Pulmonary artery endothelial cell (primary cell): Measurements from ENCODE around the gene TRAF2. TPM values are rescaled to one million over a fixed set of nuclear protein-coding genes. Genes with fewer than 3 reads are reported as not detected.

Experiments used
- DNase-seq: peaks from one replicate; pipeline ENCODE4 v3.0.0-alpha.2; 2011; ENCODE audit warnings: low read depth, low spot score
- total RNA-seq: library from RNA; depleted of rRNA; stranded (reverse); fragments of >200 nt; gene quantifications from 2 replicates; pipeline ENCODE4 v1.2.3, GENCODE V29; 2014

The TRAF2 gene
- total RNA-seq, 1 donor from 2014 or later, result 12.7 TPM

DNA sequence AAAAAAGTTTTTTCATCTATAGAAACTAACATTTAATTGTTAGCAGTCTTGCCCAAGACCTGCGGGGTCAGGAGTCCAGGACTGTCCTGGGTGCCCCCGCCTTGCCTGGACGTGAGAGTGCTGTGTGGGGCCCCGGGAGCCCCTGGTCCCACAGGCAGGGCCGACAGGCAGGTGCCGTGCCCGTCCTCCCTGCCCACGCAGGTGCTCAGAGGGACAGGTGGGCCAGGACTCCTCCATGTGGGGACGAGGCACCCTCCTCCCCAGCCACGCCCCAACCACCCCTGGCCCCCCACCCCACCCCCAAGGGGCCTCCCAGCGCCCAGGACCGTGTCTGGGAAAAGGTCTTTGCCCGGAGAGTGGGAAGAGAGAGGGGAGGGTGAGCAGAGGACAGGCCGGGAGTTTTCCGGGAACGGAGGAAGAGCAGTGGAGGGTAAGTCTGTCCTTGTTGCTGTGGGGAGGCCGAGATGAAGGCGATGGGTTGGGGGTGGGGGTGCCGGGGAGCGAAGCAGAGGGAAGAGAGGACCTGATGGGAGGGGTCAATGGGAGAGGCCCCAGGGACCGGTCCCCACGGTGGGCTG, 63.0 kb downstream of the TRAF2 start:
- no peak for DNase-seq

DNA sequence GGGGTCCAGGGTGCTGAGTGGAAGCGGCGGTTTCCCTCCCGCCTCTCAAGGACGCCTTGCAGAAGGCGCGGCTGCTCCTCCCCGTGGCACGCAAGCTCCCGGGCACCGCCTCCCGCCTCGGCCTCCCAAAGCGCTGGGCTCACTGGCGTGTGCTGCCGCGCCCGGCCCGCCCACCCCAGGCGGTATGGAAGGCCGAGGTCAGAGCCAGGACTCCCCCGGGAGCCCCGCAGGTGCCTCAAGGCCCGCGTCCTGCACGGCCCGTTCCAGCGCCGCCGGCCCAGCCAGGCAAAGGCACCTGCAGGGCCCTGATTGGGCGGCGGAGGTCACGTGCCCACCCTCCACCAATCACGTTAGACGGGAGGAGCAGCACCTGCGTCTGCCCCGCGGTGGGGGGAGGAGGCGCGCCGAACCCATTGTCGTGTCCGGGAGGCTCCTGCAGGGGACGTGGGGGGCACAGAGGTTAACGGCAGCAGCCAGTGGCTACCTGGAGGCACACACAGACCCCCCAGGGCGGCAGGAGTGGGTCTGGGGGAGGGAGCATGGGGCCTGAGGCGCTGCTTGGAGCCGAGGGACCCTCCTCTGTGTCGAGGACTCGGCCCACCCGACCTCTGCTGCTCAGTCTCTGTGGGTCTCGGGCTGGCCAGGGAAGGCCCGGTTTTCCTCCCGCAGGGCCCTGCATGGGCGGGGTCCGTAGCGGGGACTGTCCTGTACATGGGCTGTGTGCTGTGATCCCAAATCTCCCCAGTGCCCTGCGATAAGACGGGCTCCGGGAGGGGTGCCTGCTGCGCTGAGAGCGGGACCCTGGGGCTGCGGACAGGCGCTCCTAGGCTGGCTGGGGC, 63.7 kb downstream of the TRAF2 start:
- peak; percentile 45 for DNase-seq

DNA sequence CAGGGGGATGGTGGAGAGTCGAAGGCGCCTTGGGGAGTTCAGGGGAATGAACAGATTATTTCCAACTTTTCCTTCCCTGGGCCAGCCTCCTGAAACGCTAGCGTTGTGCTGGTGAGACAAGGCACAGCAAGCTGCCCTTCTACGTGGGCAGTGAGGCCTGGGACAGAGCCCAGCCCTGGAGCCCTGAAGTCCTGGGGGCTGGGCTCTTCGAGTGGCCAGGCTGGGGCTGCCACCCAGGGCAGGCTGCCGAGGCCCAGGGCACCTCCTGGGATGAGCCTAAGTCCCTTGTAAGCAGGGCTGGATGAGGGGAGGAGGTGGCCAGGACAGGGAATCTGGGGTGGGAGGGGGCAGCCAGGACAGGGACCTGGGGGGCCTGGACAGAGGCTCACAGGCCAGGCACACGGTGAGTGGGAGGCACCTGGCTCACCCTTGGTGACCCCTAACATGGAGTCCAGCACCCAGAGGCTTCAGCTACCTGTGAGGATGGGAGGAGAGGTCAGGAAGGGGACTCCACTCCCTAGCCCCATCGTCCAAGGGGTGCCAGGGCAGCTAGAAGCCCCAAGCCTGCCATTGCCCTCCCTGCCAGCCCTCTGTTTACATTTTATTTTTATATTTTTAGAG, 64.5 kb downstream of the TRAF2 start:
- DNase-seq, result no peak

DNA sequence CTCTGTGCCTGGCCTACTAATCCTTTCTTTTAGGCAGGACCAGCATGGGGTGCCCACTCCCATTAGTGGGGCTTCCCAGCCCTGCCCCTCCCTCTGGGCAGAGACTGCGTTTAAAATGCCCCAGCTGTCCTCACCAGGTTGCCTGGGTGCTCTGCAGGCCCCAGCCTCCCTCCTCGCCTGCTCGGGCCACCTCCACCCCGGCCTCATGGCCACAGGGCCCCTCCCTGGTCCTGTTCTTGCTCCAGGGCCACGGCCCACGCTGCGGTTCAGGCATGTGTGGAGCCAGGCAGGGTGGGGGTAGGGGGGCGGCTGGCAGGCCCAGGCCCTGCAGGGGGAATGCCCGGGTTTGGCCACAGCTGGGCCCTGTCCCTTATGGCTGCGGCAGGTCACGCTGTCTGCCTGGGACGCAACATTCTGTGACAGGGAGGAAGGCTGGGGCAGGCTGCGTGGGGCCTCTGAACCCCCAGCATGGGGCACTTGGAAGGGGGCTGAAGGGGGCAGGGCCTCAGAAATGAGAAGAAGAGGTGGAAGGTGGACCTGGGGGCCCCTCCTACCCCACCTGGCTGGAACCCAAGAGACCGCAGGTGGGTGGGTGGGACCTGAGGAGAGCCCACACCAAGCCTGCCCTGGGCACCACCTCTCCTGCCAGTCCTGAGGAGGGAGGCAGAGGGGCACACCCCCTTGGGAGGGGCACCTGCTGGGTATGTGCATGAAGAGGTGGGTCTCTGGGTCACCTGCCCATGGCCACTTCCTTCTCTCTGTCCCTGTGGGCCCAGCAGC, 65.4 kb downstream of the TRAF2 start, which contains the start of gene LCN12:
TSS of gene LCN12 (plus strand) at position 733 of the 780 bp plus-strand sequence. CDS start 55 bp downstream, outside the sequence.
- no peak for DNase-seq

DNA sequence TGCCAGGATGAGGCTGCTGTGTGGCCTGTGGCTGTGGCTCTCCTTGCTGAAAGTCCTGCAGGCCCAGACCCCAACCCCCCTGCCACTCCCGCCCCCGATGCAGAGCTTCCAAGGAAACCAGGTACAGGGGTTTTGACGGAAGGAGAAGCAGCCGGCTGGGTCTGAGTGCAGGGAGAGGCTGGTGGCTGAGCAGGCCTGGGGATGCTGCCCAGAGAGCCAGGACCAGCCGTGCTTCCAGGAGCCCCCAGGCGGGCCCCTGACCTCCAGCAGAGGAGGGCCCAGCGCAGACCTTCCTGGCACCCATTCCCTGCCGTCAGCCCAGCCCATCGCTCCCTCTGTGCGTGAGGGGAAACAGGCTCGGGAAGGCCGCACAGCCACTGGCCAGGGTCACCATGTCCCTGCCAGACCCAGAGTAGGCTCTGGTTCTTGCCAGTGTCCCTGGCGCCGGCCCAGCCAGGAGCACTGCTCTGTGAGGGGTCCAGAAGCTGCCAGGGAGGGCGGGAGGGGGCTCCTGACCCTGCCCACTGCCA, 66.1 kb downstream of the TRAF2 start:
- no peak for DNase-seq

DNA sequence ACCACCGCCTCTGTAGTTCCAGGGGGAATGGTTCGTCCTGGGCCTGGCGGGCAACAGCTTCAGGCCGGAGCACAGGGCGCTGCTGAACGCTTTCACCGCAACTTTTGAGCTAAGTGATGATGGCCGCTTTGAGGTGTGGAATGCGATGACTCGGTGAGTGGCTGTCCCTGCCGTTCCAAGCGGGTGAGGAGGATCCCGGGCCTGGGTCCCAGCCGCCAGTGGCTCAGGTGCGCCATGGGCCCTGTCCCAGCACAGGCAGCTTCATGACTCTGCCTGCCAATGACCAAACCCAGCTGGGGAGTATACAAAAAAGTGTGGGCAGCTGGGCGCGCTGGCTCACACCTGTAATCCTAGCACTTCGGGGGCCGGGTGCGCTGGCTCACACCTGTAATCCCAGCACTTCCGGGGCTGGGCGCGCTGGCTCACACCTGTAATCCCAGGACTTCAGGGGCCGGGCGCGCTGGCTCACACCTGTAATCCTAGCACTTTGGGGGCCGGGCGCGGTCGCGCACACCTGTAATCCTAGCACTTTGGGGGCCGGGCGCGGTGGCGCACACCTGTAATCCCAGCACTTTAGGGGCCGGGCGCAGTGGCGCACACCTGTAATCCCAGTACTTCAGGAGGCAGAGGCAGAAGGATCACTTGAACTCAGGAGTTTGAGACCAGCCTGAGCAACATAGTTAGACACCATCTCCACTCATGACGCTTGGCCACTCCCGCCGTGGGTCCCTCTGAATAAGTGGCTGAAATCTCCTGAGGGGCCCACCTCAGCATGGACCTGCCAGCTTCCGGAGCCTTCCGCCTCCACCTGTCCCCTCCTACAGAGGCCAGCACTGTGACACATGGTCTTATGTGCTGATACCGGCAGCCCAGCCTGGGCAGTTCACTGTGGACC, 66.8 kb downstream of the TRAF2 start:
- no peak for DNase-seq

DNA sequence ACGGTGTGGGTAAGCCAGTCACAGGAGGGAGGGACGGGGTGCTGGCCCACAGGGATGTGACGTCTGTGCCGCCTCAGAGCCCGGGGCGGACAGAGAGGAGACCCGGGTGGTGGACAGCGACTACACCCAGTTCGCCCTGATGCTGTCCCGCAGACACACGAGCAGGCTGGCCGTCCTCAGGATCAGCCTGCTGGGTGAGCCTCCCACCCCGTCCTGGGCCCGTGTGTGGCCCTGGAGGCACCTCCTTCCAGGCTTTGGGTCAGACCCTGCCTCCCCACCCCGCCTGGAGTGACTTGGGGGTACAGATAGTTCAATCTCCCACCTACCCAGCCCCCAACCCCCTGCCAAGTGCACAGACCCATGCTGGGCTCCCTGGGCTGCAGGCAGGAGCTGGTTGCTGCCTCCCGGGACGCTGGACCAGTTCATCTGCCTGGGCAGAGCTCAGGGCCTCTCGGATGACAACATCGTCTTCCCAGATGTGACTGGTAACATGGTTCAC, 67.5 kb downstream of the TRAF2 start:
- DNase-seq, result no peak

DNA sequence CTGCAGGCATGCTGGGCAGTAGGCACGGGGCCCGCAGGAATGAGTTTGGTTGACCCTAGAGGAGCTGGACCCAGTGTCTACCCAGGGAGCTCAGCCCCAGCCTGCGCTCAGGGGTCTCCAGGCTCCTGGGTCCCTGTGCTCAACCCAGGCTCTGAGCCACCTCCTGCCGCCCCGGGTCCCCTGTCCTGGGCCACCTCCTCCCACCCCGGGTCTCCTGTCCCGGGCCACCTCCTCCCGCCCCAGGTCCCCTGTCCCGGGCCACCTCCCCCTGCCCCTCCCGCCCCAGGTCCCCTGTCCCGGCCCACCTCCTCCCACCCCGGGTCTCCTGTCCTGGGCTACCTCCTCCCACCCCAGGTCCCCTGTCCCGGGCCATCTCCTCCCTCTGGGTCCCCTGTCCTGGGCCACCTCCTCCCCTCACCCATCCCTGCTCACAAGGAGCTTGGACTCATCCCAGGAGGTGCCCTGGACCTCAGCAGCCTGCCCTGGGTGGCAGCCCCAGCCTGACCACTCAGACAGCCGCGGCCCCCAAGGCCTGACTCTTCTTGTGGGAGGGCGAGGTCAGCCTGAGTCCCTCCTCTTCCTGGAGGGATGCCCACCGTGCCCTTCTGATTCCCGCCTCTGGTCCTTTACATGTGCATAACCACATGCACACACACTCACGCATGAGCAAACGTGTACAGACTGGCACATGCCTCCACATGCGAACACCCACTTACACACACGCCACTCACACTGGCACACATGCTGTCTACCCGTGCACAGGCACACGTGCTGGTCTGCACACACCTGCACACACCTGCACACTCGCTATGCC, 68.2 kb downstream of the TRAF2 start:
- no peak for DNase-seq

DNA sequence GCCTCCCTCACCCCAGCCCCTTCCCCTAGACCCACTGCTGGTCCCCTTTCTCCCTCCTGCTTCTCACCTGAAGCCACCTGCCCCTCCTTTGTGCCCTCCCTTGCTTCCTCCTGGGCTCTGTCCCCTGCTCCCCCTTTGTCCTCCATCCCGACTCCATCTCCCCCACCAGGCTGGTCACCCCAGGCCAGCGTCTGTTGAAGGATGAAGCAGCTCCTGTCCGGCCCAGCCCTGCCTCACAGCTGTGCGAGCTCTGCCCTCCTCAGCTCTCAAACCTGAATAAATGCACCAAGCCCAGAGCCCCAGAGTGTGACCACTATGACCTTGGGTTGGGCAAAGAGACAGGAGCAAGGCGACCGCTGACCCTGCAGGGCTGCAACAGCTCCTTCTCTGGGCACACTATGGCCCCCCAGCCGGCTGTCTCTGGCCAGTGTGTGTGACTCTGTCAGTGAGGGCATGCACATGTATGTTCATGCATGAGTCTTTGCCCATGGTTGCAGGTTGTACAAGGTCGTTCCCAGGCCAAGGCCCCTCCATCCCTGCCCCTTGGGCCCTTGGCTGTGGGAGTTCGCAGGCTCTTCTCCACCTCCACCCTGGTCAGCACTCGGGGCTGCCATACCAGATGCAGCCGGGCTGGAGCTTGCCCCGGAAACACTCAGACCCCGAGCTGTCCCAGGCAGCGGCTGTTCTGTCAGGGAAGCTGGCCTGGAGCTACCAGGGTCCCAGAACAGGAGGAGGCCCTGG, 69.1 kb downstream of the TRAF2 start:
- no peak for DNase-seq

DNA sequence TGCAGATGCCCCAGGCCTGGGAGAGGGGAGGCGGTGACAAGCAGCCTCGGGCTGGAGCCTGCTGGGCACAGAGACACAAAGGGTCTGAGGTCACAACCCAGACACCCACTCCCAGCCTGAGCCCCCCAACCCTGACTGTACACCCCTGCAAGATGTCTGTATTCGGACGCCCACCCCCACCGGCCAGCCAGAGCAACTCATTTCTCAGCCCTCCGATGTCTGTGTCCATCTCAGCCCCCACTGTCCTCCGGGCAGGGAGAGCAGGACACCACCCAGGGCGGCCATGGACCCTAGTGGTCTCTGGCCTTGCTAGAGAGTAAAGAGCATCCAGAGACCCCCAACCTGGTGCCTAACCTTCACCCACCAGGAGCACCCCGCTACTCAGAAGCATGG, 69.6 kb downstream of the TRAF2 start:
- DNase-seq, result no peak

DNA sequence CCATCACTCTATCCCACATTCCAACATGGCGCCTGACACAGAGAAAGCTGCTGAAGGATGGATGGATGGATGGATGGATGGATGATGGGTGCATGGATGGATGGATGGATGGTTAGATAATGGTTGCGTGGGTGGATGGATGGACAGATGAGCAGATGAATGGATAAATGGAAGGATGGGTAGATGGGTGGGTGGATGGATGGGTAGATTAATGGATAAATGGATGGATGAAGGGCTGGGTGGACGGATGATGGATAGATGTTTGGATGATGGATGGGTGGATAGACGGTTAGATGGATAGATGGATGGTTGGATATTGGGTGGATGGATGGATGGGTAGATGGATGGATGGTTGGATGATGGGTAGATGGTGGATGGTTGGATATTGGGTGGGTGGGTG, 70.3 kb downstream of the TRAF2 start:
- no peak for DNase-seq

DNA sequence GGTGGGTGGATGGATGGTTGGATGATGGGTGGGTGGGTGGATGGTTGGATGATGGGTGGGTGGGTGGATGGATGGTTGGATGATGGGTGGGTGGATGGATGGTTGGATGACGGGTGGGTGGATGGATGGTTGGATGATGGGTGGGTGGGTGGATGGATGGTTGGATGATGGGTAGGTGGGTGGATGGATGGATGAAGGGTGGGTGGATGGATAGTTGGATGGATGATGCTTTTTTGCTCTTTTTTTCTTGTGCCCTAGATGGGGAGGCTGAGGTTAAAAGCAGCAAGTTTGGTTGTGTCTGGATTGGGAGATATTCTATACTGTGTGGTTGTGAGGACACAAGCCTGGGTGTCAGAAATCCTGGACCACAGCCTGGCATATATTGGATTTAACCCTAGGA, 71.1 kb downstream of the TRAF2 start:
- no peak for DNase-seq

DNA sequence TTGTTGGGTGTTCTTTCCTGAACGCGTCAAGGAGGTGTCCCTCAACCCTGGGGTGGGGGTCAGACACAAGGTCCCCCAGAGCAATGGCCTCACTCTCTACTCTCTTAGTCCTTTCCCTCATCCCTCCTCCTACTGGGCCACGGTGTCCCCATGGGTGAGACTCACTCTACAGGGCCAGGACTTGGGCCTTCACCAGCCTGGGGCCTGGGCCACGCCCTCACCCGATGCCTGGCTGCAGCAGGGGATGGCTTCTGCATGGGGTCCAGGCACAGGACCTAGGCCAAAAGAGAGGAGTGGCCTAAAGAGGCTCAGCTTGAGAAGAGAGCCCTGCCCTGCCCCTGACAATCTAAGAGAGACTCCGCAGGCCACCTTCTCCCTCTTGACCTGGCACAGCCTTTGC, 71.6 kb downstream of the TRAF2 start:
- DNase-seq, result no peak

DNA sequence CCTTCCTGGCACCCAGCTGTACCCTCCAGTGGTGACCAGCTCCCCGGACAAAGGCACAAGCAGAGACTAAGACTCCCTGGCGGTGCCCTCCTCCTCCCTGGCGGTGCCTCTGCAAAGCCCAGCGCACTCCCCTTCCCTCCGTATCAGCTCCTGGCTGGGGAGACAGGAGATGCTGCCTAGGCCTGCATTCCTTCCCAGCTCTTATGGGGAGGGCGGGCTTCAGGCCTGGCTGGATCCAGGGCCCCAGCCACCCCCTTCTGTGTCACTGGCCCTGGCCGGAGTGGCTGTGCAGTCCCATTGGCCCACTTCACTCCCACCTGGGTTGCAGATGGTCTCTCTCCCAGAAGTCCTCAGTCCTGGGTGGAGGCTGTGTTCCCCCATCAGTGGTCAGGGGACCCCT, 72.2 kb downstream of the TRAF2 start:
- no peak for DNase-seq

DNA sequence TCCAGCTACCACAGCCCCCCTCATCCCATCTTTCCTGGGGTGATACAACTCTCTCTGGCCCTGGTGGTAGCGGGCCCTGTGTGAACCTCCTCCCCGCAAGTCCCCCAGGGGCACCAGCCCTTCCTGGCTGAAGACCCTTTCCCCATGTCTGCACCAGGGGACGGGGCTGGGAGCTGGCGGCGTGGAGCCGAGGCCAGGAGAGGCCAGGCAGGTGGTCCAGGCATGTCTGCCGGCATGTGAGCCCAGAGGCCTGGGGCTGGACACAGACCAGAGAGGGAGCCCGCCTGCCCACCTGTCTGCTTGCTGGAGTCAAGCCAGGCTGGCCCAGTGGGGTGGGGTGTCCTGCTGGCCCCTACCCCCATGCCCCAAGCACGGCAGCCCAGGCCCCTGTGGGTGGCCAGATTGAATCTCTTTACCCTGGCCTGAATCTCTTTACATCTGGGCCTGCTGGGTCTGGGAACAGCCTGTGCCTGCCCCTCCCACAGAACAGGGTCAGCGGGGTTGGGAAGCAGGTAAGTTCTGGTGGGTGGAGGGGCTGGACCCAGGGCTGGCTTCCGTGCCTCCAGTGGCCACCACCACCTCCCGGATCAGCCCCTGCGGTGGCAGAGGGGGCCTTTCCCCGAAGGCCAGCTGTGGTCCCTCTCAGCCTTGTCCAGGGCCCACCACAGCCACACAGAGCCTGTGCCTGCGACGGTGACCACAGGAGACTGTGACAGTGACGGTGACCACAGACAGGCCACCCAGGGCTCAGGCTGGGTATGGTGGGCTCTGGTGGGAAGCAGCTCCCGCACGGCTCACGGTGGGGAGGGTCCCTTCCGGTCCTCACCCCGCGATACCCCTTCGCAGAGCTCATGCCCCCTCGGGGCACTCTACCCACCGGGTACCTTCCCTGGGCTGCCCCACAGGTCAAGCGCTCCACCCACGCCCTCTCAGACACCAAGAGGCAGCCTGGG, 72.9 kb downstream of the TRAF2 start:
- DNase-seq, result no peak

DNA sequence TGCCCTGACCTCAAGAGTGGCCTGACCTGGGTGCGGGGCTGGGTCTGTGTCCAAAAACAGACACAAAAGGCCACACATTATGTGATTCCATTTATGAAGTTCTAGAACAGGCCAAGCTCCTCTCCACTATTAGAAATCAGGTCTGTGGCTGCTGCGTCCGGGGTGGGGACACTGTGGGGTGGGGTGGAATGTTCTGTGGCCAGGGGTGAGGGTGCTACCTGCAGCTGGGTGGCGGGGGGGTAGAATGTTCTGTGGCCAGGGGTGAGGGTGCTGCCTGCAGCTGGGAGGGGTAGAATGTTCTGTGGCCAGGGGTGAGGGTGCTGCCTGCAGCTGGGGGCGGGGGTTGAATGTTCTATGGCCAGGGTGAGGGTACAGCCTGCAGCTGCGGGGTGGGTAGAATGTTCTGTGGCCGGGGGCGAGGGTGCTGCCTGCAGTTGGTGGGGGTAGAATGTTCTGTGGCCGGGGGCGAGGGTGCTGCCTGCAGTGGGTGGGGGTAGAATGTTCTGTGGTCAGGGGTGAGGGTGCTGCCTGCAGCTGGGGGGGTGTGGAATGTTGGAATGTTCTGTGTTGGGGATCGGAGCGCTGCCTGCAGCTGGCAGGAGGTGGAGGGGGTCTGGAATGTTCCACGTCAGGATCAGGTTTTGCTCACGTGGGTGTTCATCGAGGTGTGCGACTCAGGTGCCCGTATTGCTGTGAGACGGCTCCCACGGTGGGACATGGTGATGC, 74.1 kb downstream of the TRAF2 start:
- no peak for DNase-seq

DNA sequence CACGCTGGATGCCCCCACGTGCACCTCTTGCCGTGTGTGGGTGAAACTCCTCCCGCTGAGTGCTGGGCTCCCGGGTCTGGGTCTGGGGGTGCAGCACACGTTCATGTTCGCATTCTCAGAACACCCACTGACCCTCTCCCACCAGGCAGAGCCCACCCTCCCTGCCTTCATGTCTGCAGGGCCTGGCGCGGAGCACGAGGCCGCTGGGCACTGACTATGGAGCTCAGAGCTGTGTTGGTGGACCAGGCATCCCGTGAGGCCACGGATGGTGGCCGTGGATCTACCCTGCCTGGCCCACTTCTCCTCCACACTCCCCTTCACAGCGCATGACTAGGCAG, 74.6 kb downstream of the TRAF2 start:
- no peak for DNase-seq
